GM19035 (cell line): ENCODE data around the gene HOXA3.

ENCODE experiments used
- ATAC-seq: cut with Tn5 transposase; IDR thresholded peaks from one replicate; pipeline ENCODE4 v1.9.1; 2021; ENCODE audit not compliant: unreplicated experiment

The HOXA3 gene

DNA sequence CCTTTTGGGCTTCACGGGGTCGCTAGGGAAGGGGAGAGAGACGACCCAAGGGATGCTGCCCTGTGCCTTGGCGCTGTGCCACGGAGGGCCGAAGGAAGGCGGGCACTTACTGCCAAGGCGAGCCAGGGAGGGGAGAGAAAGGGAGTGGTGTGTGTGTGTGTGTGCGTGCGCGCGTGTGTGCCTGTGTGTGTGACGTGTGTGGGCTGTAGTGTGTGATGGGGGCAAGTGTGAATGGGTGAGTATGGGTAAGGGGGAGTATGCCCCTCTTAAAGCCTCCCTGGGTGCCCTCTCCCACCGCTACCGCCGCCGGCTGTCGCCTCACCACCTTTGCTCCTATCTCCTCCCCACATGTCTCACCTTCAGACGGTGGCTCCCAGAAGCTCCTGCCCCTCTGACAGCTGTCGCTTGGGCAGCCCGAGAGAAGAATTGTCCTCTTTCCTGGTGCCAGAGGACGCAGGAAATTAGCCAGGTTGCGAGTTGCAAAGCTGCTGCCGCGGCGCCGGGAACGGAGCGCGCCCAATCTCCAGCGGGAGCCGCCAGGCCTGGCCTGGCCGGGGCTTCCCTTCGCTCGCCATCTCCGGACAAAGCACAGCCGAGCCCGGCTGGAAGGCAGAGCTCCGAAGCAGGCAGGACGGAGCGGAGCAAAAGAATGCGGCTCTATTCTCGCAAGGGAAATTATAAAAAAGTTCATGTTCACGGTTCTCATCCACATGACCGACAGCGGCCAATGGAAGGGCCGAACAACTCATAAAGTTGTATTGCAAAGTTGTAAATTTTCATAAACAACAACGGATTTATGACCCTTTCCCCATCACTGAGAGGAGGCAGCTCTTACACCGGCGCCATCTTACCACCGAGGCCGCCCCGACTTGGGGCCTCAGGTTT, at the start of gene HOXA3:
HOXA3 (minus strand) TSS at position 653 of the 885 bp plus-strand sequence. CDS start 41,943 bp downstream, outside the sequence.
- ATAC-seq = no peak

DNA sequence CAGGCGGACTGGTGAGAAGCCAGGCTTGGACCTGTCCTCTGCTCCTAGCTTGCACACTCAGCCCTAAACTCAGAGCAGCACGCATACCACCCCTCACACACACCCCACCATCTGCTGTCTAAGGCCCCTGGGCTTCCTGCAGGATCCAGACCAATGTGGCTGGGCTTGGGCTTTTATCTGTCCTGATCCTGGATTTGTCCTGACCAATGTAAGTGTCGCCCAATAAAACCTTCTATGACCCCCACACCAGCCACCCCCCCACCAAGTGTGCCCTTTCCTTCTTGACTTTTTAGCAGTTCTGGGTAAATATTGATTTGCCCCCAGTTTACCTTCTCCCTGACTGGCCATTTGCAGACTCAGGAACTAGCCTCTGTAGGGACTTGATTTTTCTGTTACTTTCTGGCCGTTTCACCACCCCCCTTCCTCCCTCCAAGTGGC, 49.2 kb upstream of the HOXA3 start:
- ATAC-seq = no peak

- no peak for ATAC-seq
These were observed 48.6 kb upstream of the HOXA3 start for GRCh38 chr7:27200761-27201579.

GRCh38 chr7:27199849-27200760, 47.7 kb upstream of the HOXA3 start, which contains the start of gene HOXA13:
TSS of gene HOXA13 (minus strand) at chr7:27200091. CDS start at chr7:27200077, 14 bp downstream.
- peak; percentile 72 for ATAC-seq

- ATAC-seq = no peak
These were observed 46.8 kb upstream of the HOXA3 start for GRCh38 chr7:27198871-27199801.

DNA sequence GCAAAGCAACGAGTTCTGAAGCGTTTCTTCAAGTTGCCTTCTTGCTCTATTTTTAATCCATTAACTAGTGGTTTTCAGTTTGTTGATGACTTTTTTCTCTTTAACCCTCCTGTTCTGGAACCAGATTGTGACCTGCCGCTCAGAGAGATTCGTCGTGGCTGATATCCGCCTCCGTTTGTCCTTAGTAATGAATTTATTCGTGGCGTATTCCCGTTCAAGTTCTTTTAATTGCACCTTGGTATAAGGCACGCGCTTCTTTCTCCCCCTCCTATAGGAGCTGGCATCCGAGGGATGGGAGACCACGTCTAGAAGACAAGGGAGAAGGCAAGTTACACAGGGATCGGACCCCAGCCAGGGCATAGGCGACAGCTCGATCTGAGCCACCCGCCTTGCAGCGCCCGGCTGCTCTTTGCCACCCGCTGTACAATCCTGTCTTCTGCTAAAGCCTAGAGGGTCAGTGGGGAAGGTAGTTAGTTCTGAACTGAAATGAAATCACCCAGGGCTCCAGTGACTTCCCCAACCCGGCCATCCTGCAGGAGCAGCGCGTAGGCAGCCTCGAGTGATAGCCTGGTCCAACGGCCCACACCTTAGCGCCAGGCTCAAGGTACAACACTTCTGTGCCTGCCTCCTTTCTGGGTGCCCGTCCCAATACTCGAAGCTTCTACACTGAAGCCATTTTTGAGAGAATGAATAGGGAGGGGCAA, 45.9 kb upstream of the HOXA3 start:
- ATAC-seq = no peak

DNA sequence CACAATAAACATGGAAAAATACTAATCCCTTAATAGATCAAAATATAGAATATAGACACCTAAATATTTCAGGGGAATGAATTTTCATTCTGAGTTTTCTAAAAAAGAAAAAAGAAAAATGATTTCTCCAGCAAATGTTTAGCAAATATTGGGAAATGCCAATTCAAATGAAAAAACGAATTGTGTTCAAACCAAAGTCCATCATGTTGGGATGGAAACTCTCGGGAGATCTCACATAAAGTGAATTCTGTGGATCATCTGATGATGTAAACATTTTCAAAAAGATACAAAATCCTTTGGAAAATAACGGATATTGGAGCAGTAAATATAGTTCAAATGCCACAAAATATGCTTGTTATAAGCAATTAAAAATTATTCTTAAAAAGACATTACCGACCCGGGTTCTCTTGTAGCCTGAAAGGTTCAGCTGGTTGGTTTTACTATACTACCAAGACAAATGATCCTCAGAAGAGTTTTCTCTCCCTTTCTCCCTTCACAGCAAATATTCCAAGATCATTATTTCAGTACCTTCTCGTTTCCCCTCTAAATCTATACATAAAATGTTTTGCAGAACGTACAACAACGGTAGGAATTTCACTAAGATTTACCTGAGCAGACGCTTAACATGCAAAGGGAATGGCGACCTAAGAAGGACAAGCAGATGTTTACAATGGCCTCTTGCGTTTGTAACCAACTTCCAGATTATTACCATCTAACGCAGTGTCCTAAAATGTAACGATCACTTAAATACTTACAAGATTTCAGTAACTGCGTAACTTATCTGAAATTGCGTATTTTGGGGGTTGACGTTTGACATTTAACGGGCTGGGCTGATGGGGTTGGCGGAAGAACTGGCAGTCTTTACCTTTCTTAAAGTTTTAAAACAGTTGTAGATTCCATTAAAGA, 45.0 kb upstream of the HOXA3 start:
- no peak for ATAC-seq

DNA sequence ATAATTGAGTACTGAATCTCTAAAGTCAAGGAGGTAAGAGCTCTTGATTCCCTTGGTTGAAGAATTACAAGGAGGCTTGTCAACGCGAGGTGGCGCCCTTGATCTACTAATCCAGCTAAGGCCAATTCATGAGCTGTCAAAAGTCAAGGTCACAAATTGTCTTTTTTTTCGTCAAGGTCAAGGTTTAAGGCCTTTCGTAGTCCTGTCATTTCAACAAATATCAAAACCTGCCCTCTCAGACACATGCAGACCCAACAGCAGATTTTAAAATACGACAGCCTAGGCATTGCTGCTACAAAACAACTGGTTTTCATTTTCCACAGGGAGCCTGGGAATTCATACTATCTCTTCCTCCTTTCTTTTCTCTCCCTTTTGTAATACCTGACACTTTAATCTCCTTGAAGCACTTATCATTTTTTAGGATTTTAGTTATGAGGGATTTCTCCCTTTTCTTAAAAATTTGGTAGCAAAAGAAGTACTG, 43.9 kb upstream of the HOXA3 start:
- no peak for ATAC-seq

DNA sequence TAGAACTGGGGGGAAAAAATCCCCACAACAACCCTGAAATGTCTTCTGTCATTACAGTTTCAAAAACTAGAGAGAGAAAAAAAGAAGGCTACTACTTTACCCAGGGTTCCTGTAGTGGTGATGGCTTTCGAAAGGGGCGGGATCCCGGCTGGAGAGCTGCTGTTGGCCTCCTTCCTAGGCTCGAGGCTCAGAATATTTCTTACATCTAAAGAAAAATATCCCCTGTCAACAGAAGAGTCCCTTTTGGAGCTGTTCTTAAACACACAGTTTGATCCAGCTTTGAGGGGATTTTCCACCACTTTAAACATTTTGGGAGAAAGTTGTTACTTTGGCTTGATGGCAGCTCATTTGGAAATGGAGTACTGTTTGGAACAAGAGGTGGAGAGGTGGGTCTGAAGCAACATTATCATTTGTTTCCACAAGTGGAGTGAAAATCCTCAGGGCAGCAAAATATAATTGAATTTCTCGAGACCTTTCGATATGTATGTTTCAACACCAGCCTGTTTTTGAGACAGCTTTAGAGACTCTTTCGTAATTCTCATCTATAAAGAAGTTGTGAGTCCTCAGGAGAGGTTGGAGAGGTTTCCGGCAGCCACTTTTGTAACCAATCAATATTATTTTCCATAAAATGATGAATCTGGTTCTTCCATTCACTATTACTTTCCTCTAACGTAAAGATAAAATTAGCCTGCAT, 42.5 kb upstream of the HOXA3 start:
- no peak for ATAC-seq

DNA sequence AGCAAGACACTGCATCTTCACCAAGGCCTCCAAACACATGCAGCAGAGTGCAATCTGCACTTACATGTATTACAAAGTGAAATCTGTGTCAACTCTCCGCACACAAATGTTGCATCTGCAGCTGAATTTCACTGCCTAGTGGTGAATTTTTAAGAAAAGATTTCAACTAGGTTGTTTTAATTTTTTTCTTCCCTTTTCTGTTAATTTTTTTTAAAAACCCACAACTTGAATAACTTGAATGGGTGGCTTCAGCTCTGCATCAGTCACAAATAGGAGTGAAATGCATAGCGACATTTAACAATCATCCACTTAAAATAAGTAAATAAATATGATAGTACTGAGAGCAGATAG, 41.6 kb upstream of the HOXA3 start:
- ATAC-seq = no peak

- no peak for ATAC-seq
These were observed 41.1 kb upstream of the HOXA3 start for GRCh38 chr7:27193335-27194001.

GRCh38 chr7:27192546-27193334, 40.4 kb upstream of the HOXA3 start:
- ATAC-seq = no peak

DNA sequence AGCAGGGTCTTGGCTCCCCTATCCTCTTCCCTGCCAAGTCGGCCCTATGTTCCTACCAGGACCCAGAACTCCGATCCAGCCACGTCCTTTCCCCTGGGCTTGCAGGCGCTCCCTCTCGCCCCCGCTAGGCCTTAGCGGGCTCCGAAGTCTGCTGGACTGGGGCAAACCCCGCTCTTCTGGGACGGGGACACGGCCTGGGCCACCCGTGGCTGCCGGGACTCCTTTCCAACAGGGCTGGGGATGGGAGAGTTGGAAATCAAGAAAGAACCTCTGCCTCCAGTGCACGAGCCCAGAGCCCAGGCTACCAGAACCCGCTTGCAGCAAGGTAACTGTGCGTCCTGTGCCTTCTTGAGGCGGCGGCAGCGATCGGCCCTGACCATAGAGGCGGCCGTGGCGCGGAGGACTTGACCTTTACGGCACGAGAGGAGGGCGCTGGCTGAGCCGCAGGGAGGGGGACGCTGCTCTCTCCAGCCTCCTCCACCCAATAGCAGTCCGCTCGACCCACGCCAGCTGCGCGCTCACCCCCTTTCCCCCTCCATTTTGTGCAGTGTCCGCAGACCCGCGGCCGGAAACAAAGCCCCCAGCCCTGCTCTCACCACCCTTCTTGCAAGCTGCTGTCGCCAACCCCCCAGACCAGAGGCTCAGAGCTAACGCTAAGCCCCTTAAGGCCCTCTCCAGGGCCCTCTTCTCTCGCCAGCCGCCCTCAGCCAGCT, 39.6 kb upstream of the HOXA3 start:
- ATAC-seq = no peak

DNA sequence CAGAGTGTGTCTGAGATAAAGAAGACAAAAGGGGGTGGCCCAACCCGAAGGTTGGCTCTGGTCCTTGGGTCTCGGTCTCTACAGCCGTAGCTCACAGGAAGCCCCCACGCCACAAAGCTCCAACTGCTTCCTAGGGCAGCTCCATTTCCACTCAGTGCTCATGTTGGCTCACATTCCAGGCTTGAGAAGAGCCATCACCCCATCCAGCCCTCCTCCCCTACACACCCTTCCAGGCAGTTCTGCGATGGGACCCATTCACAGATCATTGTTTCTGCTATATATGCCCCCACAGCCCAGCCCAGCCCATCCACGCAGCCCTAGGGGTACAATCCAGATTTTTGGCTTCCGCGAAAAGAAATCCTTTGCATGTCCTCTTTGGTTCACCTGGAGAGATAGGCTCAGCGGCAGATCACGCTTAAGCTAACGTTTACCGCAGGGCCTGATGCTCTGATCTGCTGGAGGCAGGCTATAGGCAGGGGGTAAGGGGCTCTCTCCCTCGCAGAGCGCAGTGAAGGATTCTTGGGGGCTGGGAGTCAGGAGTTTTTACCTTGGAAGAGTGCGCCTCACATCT, 38.9 kb upstream of the HOXA3 start:
- no peak for ATAC-seq
